NCI-H345 (cell line): ENCODE data around the gene EIF3J.

Experiments
- DNase-seq: peaks from one replicate; lab custom pipeline; 2025; lab: John Stamatoyannopoulos, UW

Gene EIF3J

DNA sequence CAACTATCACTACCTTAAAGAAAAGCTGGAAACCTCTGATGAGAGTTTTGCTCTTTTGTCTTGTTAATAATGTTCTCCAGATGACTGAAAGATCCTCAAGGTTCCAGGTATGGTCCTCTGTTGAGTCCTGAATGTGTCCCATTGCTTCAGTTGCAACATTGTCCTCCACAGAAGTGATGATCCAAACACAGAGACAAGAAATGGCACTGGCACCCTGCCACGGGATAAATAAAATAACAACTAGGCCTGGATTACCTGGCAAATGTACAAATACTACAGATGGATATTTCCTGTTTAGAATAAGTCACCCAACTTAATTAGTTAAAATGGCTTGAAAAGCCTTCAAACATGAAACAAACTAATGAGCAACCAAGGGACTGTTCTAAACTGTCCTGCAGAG, 58.3 kb downstream of the EIF3J start:
- DNase-seq = no peak

DNA sequence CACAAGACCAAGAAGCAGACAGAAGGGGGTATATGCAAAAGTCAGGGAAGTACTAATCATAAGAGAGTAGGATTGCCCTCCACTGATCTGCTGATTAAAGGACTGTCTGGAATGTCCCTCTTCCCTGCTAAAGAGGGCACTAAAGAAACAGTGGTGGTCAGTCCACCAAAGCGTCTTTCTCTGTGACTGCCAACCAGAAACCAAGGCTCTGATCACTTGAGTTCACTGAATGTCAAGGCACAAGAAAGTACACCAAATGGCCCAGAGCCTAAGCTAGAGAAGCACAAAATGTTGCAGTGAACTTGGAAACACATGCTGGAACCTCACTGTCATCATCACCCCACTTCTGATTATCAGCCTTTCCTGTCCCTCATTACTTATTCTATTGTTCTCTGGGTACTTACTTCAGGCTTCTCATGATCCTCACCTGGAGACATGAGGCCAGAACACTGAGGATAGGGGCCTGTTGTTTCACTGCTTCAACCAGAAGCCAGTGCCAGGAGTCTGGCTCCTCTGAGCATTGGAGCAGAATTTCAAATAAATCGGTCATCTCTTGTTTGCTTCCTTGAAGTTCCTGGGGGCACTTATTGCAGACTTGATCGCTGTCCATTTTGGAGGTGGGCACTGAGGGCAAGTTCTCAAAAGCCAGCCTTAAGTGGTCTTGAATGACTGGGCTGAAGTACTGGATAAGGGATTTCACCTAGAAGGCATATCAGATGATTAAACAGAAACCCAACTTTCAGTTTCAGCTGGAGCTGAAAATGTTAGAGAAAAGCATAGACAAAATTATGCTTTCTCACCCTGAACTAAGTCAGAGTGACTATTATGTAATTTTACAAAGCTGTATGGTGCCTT, 58.9 kb downstream of the EIF3J start:
- no peak for DNase-seq

DNA sequence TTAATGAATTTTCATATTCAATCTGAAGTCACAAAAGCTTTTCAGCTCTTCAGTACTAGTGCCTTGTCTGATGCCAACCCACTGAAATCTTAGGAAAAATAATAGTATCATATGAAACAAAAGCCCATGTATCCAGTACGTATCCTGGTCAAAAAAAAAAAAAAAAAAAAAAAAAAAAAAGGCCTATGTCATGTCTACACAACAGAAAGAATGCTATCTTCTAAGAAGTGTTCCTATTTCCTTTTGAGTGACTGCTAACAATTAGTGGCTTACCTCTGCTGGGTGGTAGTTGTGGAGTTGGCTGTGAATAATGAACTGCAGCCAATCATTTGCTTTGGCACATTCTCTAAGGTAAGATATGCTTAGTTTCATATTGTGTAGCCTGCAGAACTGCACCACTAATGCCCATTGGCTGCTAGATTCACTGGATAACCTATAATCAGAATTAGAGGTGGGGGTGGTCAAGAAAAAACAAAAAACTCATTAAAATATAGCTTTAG, 59.6 kb downstream of the EIF3J start:
- DNase-seq = no peak

DNA sequence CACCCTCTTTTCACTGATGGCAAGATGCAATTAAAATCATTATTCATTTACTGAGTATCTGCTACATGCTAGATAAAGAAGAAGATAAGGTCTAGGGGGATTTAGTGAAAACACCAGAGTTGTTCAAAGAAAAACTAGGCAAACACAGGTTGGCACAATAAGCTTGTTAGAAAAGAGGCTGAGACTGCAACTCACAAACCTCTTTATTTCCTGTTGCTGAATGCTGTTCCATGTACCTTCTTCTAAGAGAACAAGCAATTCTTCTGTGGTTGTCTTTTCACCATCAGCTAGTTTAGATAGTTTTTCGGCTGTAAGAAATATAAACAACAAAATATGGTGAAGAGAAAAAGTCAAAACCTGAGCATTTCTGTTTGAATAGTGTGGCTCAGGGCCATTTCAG, 61.1 kb downstream of the EIF3J start:
- no peak for DNase-seq

DNA sequence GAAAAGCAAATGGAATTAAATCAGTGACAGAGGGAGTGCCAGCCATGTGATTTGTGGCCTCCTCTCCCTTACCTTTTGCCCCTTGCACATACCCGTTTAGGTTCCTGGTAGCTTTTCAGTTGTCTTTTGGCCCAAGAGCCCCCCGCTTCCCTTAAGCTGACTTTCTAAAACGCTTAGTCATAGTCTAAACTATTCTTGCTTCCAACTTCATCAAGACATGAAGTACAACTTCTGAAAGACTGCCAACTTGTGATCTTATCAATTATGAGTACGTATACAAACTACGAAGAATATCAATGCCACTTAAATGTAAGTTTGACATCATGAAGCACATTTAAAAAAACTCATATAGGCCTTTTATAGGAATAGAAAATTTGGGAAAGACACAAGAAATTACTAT, 61.9 kb downstream of the EIF3J start:
- no peak for DNase-seq

- DNase-seq = no peak
Observed at GRCh38 chr15:44603126-44603525, 66.2 kb downstream of the EIF3J start.

- no peak for DNase-seq
Observed at GRCh38 chr15:44606740-44607139, 69.8 kb downstream of the EIF3J start.
